NCI-H1694 (cell line): ENCODE data around the gene NRN1.
"Not testable (repeated sequence)": the region's sequence is repeated elsewhere in the genome, so short reads cannot be mapped to it uniquely, and the experiment has no call there.

ENCODE experiments used
- DNase-seq: peaks from one replicate; lab custom pipeline; 2025; lab: John Stamatoyannopoulos, UW

NRN1 gene

DNA sequence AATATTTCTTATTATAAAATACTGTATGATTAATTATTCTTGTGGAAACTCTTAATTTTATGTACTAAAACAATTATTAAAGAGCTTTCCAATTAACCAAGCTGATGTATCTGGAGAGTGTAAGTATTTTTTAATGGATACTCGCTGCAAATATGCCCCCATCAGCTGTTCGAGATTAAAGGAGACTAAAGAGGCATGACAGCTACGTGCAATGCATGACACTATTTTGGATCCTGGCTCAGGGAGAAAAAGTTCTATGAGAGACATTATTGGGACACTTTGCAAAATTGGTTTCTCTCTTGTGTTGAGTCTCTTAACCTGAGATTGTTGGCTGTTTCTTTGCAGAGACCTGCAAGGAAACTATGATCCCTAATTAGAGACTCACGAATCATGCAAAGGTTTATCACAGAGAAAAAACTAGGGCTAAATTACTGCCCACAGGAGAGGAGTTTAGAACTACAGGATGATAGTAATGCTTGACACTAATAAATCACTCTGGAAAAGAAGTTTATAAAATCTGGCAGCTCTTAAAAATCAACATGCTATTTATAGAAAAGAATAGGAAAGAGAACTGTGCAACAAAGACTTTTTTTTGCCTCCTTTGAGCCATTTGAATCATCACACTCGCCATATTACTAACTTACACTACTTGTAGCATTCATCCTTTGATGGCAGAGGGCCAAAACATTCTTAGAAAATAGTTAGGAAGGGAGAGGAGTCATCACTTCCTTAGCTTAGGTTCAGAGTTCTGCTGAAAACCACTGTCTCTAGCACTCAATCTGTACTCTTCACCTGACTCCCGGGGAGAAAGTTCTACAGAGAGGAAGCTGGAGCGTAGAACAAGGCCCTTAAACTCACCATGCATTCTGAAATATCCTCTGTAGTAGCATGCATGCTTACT lies 25.3 kb downstream of the NRN1 start:
- no peak for DNase-seq

DNA sequence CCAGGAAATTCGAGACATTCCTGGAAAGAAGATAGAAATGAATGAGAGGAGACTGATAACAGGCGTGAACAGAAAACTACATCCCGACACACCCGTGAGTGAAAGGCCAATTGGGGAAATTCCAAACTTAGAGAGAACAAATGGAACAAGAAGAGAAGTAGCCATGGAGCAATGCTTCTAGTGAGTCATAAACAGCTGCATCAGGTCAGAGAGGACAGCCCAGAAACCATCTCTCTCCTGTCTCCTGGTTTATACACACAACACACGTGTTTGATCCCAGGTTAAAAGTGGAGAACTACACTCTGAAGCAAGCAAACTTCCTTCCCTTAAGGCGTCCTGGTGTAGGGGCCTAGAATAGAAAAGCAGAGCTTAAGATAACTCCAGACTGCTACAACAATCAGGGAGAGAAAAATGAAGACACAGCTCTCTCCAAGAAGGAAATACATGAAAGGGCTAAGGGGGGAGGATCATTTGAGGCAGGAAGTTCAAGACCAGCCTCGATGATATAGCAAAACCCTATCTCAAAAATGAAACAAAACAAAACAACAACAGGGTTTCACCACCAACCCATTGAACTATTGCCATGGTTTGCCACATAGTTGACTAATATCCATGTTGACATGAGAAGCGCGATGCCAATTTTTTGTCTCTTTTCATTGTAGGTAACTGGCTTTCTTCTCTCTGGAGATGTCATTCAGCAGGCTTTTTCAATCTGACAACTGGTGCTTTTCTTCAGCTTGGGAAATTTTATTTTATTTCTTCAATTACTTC lies 26.9 kb downstream of the NRN1 start:
- DNase-seq = no peak

DNA sequence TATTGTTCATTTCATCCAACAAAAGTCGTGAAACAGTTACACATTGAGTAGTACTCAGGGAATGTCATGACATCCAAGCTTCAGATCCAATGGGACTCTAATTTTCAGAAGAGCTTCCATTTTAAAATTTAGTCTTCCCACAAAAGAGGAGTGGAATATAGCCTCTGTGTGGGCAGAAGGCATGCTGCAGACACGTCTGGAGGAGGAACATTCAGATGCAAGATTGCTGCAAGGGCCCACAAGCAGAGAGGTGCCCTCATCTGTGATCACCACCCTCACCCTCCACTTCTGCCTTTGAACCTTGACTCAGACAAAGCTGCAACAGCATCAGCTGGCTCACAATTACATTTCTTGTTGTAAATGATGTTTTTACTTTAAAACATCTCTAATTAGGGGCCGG lies 29.9 kb downstream of the NRN1 start:
- no peak for DNase-seq

DNA sequence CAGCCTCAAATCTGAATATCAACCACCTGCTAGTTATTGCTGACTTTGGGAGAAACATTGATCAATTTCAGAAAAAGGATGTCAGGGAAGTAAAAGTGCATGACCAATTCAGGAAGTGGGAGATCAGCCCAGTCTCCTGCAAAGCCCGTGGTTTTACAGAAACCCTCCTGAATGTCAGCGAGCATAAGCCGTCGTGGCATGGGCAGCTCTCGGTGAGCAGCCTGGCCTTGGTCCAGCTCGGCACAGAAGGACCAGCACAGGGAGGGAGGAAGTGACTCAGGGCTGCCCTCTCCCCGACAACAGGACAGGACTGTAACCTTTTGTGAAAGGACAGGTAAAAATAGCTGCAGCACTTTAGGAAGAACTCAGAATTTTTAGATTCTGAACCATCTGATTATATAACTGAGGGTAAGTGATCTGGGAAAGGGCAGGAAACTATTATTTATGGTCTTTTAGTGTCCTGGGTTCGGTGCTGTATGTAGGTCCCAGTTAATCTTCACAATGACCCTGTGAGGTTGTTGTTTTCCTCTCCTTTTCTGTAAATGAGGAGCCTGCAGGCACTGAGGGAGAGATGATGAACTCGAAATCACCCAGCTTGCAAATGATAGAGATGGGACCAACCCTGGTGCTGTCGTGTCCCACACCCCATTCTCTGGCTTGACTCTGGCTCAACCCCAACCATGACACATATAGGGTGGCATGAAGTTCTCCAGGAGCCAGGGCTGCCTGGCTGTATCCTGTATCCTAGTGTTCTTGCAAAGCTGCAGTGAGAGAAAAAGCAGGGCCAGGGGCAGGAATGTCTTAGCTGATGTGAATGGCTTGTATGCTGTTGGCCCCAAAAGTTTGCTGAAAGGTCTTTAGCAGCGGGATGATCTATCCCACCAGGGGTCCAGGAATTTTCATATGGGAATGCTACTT lies 37.6 kb downstream of the NRN1 start:
- DNase-seq = no peak

DNA sequence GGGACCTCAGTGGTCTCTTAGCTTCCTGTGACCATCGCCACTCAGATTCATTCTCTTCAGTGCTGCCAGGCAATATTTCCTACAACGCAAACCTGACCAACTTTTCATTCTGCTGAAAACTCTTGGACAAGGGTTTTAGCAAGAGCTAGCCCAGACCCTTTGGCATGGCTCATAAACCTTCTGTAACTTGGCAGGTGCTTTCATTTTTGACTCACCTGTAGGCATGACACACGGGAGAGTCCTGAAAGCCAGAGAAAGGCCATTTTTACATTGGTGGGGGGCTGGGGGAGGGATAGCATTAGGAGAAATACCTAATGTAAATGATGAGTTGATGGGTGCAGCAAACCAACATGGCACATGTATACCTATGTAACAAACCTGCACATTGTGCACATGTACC lies 38.7 kb downstream of the NRN1 start:
- DNase-seq = not testable (repeated sequence)

DNA sequence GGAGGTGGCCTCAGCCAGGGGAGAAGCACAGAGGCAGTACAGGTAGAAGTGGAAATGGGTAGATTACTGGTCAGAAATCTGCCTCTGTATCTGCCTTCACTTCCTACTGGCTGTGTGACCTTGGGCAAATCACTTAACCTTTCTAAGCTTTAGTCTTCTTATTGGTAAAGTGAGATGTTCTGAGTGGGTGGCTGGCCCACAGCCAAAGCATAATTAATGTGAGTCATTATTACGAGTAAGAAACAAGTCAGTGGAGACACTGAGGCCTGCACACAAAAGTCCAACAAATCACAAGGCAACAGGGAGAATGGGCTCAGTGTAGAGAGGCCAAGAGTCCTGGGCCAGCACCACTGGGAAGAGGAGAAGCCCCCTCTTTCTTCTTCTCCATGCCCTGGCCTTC lies 39.1 kb downstream of the NRN1 start:
- no peak for DNase-seq

DNA sequence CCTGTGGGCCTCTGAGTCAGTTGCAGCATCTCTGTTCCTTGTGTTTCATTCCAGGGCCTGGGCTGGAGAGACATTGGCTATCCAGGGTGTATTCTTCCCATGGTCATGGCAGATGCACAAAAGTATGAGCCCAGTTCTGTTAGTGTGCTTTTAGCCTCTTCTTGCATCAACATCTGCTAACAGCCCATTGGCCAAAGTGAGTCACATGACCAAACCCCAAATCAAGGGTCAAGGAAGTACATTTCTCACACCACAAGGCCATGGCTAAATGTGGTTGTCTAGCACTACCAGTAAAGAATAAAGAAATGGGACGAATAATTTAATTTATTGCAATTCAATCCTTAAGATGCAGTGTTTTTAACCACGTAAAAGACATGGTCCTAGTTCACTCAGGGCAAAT lies 43.9 kb downstream of the NRN1 start:
- DNase-seq = no peak

DNA sequence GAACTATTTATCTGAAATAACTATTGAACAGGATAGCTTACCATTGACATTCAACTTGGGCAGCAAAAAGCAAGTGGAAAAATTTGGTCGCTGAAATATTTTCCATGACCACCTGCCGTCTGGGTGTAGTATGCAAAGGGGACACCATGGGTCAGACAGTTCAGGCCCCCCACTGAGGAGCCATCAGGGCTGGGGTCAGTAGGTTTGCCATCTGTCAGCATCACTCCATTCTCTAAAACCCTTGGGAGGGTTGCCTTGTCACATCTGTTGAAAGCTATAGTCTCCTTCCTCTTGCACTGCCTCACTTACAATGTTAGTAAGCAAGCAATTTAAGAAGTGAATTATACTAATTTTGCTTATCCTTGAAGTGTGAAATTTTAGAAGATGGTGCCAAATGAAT lies 44.9 kb downstream of the NRN1 start:
- no peak for DNase-seq

DNA sequence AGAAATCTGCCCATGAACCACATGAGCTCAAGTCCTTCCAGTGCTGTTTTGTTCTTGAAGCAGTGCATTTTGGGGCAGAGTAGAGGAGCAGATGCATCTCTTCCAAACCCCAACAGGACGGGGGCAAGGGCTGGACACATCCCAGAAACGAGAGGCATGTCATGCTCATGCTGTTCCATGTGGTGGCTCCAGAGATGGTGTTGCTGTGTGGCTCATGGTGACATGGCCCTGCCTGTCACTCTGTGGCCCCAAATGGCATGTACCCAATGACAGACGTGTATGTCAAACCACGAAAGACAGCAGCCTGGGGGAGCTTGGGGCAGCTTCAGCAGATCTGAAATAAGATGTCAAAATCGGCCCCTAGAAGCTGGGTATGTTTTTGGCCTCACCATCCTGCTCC lies 46.3 kb downstream of the NRN1 start:
- DNase-seq = no peak

DNA sequence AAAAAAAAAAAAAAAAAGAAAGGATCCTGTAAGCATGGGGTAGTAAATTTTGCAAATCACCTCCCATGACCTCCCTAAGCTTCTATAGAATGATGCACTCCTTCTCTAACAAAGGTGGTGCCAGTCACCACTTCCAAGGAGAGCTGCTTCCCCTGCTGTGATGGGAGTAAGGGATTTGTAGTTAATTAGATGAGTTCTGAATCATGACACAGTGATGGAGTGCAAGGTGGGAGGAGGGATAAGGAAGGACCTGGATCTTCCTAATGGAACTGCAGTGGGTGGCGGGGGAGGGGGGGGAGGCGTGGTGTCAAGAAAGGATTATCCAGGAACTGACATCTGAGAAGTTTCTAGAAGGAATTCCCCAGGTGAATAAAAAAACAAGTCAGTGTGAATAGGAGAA lies 47.8 kb downstream of the NRN1 start:
- DNase-seq = no peak

DNA sequence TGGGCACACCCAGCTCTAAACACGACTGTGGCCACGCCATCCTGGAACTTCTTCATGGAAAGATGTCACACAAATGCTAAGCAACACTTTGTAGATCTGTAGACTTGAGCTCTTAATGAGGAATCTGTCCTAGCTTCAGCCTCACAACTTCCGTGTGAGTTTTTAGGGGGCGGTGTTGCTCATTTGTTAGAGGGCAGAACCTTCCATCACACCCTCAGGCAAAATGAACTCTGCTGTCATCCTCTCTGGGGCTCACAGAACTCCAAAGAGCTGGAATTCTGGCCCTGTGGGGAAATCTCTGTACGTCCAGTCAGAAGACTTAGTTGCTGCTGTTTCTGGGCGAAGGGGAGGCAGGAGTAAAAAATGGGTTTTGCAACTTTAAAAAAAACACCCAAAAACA lies 49.8 kb downstream of the NRN1 start:
- no peak for DNase-seq

DNA sequence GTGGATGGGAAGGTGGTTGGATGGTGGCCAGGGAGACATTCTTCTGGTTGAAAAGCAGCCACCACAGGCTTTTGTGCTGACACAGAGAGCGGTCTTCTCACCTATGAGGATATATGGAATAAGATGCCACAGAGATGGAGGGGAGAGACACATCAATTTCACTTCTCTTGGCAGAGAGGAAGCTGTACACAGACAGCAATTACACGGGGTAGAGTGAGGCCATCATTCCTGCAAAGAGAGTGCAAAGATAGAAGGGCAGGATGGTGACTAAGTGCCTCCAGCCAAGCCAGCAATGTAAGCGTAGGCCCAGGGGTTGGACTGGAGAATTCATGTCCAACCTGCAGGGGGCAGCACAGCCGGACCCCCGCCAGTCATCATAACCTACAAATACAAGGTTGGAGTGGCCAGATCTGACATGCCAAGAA lies 56.4 kb downstream of the NRN1 start:
- DNase-seq = no peak
